Transverse colon (tissue), 4 donors: Measurements from ENCODE around the gene ANKS1B. TPM values are rescaled to one million over a fixed set of nuclear protein-coding genes. Genes with fewer than 3 reads are reported as not detected.

ENCODE experiments used
- DNase-seq: peaks from one replicate; pipeline ENCODE4 v3.0.0-alpha.2; 2019
- H3K27ac ChIP-seq, 4 donors: fragments of 200-600 bp; sonication (generic); 2 replicates each; pipeline ENCODE4 v1.5.1; 2016 to 2018; ENCODE audit warnings: inconsistent platforms in 4 of 4
- H3K27me3 ChIP-seq: fragments of 200-600 bp; sonication (generic); 2 replicates; pipeline ENCODE4 v1.5.1; 2017; ENCODE audit warnings: inconsistent platforms
- H3K36me3 ChIP-seq, 4 donors: fragments of 200-600 bp; sonication (generic); 2 replicates each; pipeline ENCODE4 v1.5.1; 2017 to 2019; ENCODE audit warnings: inconsistent platforms in 4 of 4
- H3K4me1 ChIP-seq, 4 donors: fragments of 200-600 bp; sonication (generic); 2 replicates each; pipeline ENCODE4 v1.5.1; 2017 to 2020; ENCODE audit warnings: inconsistent platforms in 4 of 4
- H3K4me3 ChIP-seq, 4 donors: fragments of 200-600 bp; sonication (generic); 1 replicate in 1 of 4; 2 replicates in 3 of 4; pipeline versions ENCODE4 v1.5.1 to v1.6.1; 2017 to 2019; ENCODE audit warnings: inconsistent platforms in 4 of 4
- H3K9me3 ChIP-seq, 2 donors: fragments of 200-600 bp; sonication (generic); 2 replicates each; pipeline ENCODE4 v1.5.1; 2017 to 2019; ENCODE audit warnings: inconsistent platforms in 2 of 2
- EP300 ChIP-seq: sonication (generic); formaldehyde crosslinking; IDR thresholded peaks from one replicate; pipeline ENCODE4 v1.6.1; 2017; ENCODE audit warnings: antibody characterized with exemption, low read depth
- POLR2A ChIP-seq: fragments of 450-650 bp; IDR thresholded peaks from one replicate; pipeline ENCODE4 v1.6.1; 2016; ENCODE audit warnings: antibody characterized with exemption, mild to moderate bottlenecking, moderate library complexity
- POLR2AphosphoS5 ChIP-seq, 3 donors: sonication (generic); formaldehyde crosslinking; IDR thresholded peaks; one replicate each; pipeline ENCODE4 v1.6.1; 2016; ENCODE audit warnings: antibody characterized with exemption in 3 of 3
- WGBS, 2 donors: methylation state at CpG; one replicate each; pipeline ENCODE4 v1.1.5; 2018; ENCODE audit warnings: low coverage in 1 of 2; 5-methylcytosine and 5-hydroxymethylcytosine counted together
- in situ Hi-C, 4 donors: fragments of 200-750 bp; cut with MboI; loops; one replicate each; pipeline versions ENCODE4 v1.15.0 to v1.15.1; 2017; ENCODE audit warnings: low sequenced_read_pairs in 3 of 4, low pct_ligation_motif_present in 1 of 4, low pct_unique_long_range_greater_than_20kb in 1 of 4
- intact Hi-C: fragments of 100-400 bp; cut with DNase I; formaldehyde crosslinking; loops from one replicate; pipeline ENCODE4 v1.15.1; 2023; ENCODE audit warnings: low total_unique reads
- total RNA-seq, 4 donors: library from RNA; depleted of rRNA; stranded (reverse); fragments of >200 nt; gene quantifications; one replicate each; pipeline ENCODE4 v1.1.0, GENCODE V29; 2016
- TF ChIP-seq, protein P1 (sequence below), 5 experiments: fragments of 200-600 bp in 3 of 5; fragments of 450-650 bp in 2 of 5; sonication (generic) in 3 of 5; IDR thresholded peaks; 1 replicate in 2 of 5; 2 replicates in 3 of 5; pipeline ENCODE4 v1.5.1; 2016 to 2017; ENCODE audit warnings: antibody characterized with exemption in 5 of 5, inconsistent platforms in 3 of 5, mild to moderate bottlenecking in 2 of 5, moderate library complexity in 1 of 5

ANKS1B gene
- total RNA-seq, 4 donors from 2014 or later, result 1.4 to 6.4 (median 3.5) TPM; not detected in 1

DNA sequence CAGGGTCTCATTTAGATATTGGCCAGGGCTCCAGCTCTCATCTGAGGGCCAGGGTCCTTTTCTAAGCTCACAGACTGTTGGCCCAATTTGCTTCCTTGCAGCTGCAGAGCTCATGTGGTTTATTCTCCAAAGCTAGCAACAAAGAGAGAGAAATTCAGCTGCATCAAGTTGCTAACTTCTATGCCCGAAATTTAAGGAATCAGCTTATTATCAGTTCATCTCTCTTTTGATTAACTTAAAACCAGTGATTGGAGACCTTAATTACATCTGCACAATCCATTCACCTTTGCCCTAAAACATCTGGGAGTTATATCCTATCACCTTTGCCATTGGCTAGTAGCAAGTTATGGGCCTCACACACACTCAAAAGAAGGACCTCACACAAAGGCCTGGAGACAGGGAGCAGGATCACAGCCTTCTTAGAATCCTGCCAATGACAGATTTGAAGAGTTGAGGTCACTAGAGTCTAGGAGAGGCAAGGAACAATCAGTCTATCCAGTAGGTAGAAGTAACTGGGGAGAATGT lies 596.0 kb downstream of the ANKS1B start:
- WGBS, 2 donors, result 50 to 62% methylated on average over 1 of the region's 1 CpG
- Histone ChIP-seq H3K36me3 (no peaks in the 10 kb centered on the region), H3K4me1 (no peaks in the 10 kb centered on the region), H3K27me3 (no peaks in the 10 kb centered on the region), H3K4me3 (no peak overlapping the region), H3K27ac (no peak overlapping the region), H3K9me3 (no peaks in the 10 kb centered on the region)
- in situ Hi-C loops, result no loop called here
- no peak for DNase-seq
- intact Hi-C loops, result no loop called here
- TF ChIP-seq POLR2A (no peak), EP300 (no peak)
- TF ChIP-seq, protein P1, sequence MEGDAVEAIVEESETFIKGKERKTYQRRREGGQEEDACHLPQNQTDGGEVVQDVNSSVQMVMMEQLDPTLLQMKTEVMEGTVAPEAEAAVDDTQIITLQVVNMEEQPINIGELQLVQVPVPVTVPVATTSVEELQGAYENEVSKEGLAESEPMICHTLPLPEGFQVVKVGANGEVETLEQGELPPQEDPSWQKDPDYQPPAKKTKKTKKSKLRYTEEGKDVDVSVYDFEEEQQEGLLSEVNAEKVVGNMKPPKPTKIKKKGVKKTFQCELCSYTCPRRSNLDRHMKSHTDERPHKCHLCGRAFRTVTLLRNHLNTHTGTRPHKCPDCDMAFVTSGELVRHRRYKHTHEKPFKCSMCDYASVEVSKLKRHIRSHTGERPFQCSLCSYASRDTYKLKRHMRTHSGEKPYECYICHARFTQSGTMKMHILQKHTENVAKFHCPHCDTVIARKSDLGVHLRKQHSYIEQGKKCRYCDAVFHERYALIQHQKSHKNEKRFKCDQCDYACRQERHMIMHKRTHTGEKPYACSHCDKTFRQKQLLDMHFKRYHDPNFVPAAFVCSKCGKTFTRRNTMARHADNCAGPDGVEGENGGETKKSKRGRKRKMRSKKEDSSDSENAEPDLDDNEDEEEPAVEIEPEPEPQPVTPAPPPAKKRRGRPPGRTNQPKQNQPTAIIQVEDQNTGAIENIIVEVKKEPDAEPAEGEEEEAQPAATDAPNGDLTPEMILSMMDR (IDR thresholded peaks at IDR 0.05), result no peak

DNA sequence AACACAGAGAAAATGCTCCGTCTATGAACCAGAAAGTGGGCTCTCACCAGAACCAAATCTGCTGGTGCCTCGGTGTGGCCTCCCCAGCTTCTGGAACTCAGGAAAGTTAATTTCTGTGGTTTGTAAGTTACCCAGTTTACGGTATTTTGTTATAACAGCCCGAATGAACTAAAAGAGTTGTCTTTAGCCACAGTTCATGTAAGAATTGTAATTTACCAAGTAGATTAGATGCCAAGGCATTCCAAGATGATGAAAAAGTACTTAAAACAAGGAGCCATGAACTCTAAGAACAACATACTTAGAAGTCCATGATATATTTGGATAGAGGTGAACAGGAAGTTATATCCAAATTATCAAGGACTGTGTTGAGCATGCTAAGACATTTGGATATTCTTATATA lies 597.1 kb downstream of the ANKS1B start:
- in situ Hi-C loops, result no loop called here
- no peak for DNase-seq
- no peak for TF ChIP-seq POLR2A
- no peak for TF ChIP-seq EP300
- TF ChIP-seq, protein P1 (IDR thresholded peaks at IDR 0.05), result no peak
- no peak for TF ChIP-seq POLR2AphosphoS5 (IDR thresholded peaks at IDR 0.05)
- no peaks in the 10 kb centered on the region for H3K4me1 ChIP-seq
- intact Hi-C loops, result no loop called here
- no peaks in the 10 kb centered on the region for H3K36me3 ChIP-seq
- no peak overlapping the region for H3K4me3 ChIP-seq
- H3K27me3 ChIP-seq, result no peaks in the 10 kb centered on the region
- no peaks in the 10 kb centered on the region for H3K9me3 ChIP-seq
- 86 to 97% methylated on average over 4 of the region's 4 CpGs for WGBS, 2 donors
- H3K27ac ChIP-seq, result no peak overlapping the region

DNA sequence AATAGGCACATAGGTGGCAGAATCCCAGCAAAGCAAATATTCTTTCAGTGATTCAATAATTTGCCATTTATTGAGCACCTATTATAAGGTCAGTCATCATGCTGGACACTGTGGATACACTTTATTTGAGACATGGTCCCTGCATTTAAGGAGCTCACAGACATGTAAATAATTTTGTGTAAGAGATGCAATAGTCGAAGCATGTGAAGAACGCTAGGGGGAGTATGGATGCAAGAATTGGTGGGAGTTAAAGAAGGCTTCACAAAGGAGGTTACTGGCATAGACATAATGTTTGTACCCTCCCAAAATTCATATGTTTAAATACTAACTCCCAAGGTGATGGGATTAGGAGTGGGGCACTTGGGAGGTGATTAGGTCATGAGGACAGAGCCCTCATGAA lies 597.8 kb downstream of the ANKS1B start:
- no peak for DNase-seq
- no peaks in the 10 kb centered on the region for H3K36me3 ChIP-seq
- H3K9me3 ChIP-seq, result no peaks in the 10 kb centered on the region
- H3K4me1 ChIP-seq, result no peaks in the 10 kb centered on the region
- in situ Hi-C loops (no loop called here), intact Hi-C loops (no loop called here)
- no peaks in the 10 kb centered on the region for H3K27me3 ChIP-seq
- 38 to 62% methylated on average over 2 of the region's 2 CpGs for WGBS, 2 donors
- no peak overlapping the region for H3K27ac ChIP-seq
- TF ChIP-seq POLR2AphosphoS5 (IDR thresholded peaks at IDR 0.05) (no peak), POLR2A (no peak), EP300 (no peak)
- TF ChIP-seq, protein P1 (IDR thresholded peaks at IDR 0.05), result no peak
- no peak overlapping the region for H3K4me3 ChIP-seq

DNA sequence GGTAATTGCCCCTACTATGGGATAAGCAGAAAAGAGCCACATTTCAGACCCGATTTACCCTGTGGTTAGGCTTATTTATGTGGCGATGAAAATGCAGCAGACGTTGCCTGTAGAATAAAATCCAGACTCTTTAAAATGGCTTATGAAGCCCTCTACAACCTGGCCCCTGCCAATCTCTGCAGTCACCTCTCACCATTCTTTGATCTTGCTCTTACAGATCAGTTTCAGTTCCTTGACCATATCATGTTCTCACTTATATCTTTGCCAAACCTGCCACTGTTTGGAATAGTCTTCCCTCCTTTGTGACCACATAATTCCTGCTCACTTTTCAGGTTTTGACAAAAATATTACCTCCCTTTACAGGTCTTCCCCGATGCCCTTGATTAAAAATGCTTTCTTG lies 601.5 kb downstream of the ANKS1B start:
- H3K36me3 ChIP-seq, result no peaks in the 10 kb centered on the region
- TF ChIP-seq EP300, result no peak
- TF ChIP-seq, protein P1 (IDR thresholded peaks at IDR 0.05), result no peak
- TF ChIP-seq POLR2AphosphoS5 (IDR thresholded peaks at IDR 0.05), result no peak
- no peak for TF ChIP-seq POLR2A
- H3K27ac ChIP-seq, result no peak overlapping the region
- intact Hi-C loops (no loop called here), in situ Hi-C loops (no loop called here)
- H3K4me1 ChIP-seq, result no peaks in the 10 kb centered on the region
- H3K27me3 ChIP-seq, result no peaks in the 10 kb centered on the region
- H3K9me3 ChIP-seq, result no peaks in the 10 kb centered on the region
- no peak for DNase-seq
- no peak overlapping the region for H3K4me3 ChIP-seq
- WGBS, 2 donors, result 71 to 82% methylated on average over 2 to 4 of the region's 4 CpGs
